Activated T-helper 2 cell treated with anti-CD3 and anti-CD28 coated beads, Interferon-gamma antibody, Interleukin-2, Interleukin-4, amounts not matched to agents 10 μg/mL and 5 μg/mL and 100 μg/mL, durations not matched to agents 14 hours and 24 hours and 36 hours (primary cell): Measurements from ENCODE around the gene BRMS1. TPM values are rescaled to one million over a fixed set of nuclear protein-coding genes. Genes with fewer than 3 reads are reported as not detected.

Experiments
- DNase-seq: peaks from one replicate; pipeline ENCODE4 v3.0.0; 2021; ENCODE audit warnings: low spot score
- H3K27ac Mint-ChIP-seq: one replicate; pipeline ENCODE4 v1.8.0; 2021; ENCODE audit warnings: mixed read lengths
- H3K27me3 Mint-ChIP-seq: one replicate; pipeline ENCODE4 v1.8.0; 2021; ENCODE audit warnings: low read depth, mixed read lengths
- H3K36me3 Mint-ChIP-seq: one replicate; pipeline ENCODE4 v1.8.0; 2021; ENCODE audit warnings: low read depth, mixed read lengths
- H3K4me1 Mint-ChIP-seq: one replicate; pipeline ENCODE4 v1.8.0; 2021; ENCODE audit warnings: low read depth, mixed read lengths
- H3K4me3 Mint-ChIP-seq: one replicate; pipeline ENCODE4 v1.8.0; 2021; ENCODE audit warnings: low read depth, mild to moderate bottlenecking, moderate library complexity, mixed read lengths
- H3K9me3 Mint-ChIP-seq: one replicate; pipeline ENCODE4 v1.8.0; 2021; ENCODE audit warnings: mixed read lengths
- intact Hi-C: fragments of 100-400 bp; cut with micrococcal nuclease; formaldehyde crosslinking; loops from one replicate; pipeline ENCODE4 v1.15.1; 2023
- total RNA-seq: library from RNA; stranded (reverse); gene quantifications from 2 replicates; pipeline ENCODE4 v1.2.3, GENCODE V29; 2022

The BRMS1 gene
- total RNA-seq, 1 donor from 2014 or later, result 46.0 TPM

DNA sequence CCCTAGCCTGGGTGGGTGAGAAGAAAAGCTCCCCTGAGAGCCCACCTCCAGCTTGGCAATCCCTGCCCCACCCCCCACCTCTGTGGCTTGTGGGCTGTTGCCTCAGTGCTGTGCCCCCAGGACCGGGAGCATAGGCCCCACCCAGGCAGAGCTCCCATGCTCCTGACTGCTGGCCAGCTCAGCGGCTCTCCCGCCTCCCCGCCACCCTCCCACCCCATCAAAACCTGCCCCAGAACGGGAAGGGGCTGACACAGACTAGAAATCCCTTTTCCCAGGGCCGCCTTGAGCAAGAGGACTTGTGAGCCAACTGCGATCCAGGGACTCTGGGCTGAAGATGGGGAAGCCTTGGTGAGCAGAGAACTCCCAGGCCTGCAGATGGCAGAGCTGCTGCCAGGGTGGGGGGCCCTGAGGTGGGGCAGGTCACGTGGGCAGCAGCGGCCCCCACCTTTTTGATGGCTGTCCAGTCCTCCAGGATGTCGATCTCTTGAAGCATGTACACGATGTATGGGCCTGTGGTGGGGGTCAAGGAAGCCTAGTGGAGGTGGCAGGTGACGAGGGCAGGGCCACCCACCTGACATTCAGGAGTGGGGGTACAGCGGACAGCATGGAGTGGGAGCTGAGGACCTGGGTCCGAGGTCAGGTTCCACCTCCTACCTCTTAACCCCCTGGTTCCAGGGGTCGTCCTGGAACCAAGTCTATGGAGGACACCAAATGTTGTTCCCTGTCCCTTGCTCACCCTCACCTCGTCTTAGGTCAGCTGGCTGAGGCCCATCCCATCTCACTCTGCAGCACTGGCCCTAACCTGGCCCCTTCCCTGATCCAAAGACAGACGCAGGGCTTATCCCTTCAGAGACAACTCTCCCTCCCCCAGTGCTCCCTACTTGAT lies 6.4 kb downstream of the BRMS1 start:
- no peak for DNase-seq
- Mint-ChIP-seq H3K9me3 (no peaks in the 10 kb centered on the region), H3K27me3 (peaks cover 1% of the 10 kb centered on the region), H3K4me1 (peaks cover 24% of the 10 kb centered on the region), H3K36me3 (peaks cover 46% of the 10 kb centered on the region), H3K27ac (no peak overlapping the region), H3K4me3 (no peak overlapping the region)
- intact Hi-C loops, result no loop called here

DNA sequence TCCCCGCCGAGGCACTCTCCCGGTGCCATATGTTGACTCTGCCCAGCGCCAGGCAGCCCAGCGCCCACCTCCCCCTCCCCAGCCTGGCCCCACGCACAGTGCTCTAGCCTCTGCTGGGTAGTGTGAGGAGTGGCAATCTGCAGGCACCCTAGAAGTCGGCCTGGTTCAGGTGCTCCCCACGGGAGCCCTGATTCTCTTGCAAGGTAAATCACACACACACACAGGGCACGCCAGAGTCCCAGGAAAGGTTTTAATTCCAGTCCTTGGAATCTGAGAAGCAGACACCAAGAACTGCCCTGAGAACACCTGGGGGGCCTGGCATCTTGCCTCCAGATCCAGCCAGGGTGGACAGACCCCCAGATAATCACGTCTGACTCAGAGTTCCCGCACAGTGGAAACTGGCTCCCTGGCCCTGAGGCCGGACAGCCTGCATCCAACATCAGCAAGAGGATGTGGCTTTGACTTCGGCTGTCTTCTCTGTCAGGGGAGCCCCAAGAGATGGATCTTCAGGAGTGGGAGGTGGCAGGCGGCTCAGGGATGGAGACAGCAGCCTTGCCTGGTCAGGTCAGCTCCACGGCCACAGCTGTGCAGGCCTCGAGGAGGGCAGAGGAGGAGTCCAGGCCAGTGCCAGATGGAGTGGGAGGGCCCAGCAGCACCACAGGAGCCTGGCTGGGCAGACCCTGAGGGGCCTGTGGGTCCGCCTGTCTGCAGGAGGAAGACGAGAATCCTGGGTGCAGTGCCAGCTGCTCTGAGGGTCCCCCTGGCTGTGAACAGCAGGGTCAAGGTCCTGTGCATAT lies 7.6 kb downstream of the BRMS1 start:
- peak overlapping the region; percentile 17 for H3K4me3 Mint-ChIP-seq
- H3K27ac Mint-ChIP-seq, result peak overlapping the region; percentile 71
- no peaks in the 10 kb centered on the region for H3K9me3 Mint-ChIP-seq
- no peak for DNase-seq
- peaks cover 39% of the 10 kb centered on the region for H3K36me3 Mint-ChIP-seq
- intact Hi-C loops, result no loop called here
- peaks cover 1% of the 10 kb centered on the region for H3K27me3 Mint-ChIP-seq
- H3K4me1 Mint-ChIP-seq, result peaks cover 16% of the 10 kb centered on the region

DNA sequence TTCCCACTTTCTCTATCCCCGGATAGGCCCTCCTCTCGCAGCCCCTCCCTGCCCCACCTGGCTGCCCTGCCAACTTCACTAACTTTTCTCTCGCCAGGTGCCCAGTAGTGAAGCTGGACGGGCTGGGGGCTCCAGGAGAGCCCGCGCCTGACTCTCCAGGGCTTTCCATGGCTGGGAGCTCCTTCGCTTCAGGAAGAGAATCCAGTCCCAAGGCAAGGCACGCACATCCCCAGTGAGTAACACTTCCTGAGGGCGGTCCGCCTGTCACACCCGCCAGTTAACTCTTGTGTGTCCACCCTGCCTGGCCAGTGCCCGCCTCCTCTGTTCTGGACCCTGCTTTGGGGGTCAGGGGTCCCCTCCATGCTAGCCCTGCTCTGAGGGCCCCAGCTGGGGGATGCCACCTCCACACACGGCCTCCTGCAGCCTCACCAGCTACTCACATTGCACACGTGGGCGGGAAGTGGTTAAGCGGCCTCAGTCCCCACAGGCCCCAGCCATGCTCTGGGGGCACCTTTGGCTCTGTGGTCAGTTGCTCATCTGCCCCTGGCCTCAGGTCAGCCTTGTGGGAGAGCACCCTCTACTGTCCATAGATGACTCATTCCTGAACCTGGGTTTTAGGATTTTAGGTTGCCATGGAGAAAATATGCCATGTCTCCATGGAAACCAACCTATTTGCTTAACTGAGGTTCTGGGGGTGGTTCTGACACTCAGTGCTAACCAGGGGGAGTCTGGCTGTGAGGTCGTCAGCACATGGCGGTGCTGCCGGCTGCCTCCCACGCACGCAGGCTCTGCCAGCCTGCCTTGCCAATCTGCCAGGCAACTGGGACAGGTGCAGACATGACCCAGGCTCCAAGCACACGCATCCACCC lies 8.4 kb downstream of the BRMS1 start, which contains the start of gene RIN1:
Gene RIN1 (minus strand): TSS at position 201 of the 869 bp plus-strand sequence. CDS start 32 bp downstream, at position 169.
- Mint-ChIP-seq H3K27ac (peak within 1 kb of the TSS; percentile 71), H3K36me3 (peaks cover 31% of the 10 kb centered on the region), H3K9me3 (no peaks in the 10 kb centered on the region), H3K4me3 (peak within 1 kb of the TSS; percentile 37), H3K27me3 (peaks cover 1% of the 10 kb centered on the region), H3K4me1 (peaks cover 16% of the 10 kb centered on the region)
- DNase-seq, result peak; percentile 35
- intact Hi-C loops, result no loop called here

DNA sequence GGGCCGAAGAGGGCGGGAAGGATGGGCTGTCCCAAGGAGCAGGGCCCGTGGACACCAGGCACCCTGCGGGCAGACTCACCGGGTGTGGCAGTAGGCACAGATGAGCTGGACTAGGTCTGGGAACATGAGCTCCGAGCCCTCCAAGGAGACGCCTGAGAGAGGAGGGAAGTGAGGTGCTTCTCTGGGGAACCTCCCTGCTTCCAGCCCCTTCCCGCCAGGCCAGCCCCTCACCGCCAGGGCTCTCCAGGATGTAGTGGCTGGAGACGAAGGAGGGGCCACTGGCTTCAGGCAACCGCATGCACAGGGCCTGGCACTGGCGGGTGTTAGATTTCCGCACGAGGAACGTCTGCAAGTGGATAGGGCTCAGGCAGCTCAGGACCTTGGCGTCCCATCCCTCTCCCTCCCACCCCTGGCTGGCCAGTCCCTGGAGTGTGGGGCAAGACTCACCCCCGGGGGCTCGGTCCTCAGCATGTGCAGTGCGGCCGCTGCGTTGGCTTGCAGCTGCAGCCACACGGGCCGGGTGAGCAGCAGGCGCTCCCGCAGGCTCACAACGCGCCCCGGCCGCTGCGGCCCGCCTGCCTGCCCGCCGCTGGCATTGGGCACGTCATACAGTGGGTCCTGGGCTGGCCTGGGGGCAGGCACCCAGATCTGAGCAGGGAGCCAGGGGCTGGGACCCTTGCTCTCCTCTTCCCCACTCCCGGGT lies 9.2 kb downstream of the BRMS1 start:
- H3K4me3 Mint-ChIP-seq, result no peak overlapping the region
- no peak overlapping the region for H3K27ac Mint-ChIP-seq

DNA sequence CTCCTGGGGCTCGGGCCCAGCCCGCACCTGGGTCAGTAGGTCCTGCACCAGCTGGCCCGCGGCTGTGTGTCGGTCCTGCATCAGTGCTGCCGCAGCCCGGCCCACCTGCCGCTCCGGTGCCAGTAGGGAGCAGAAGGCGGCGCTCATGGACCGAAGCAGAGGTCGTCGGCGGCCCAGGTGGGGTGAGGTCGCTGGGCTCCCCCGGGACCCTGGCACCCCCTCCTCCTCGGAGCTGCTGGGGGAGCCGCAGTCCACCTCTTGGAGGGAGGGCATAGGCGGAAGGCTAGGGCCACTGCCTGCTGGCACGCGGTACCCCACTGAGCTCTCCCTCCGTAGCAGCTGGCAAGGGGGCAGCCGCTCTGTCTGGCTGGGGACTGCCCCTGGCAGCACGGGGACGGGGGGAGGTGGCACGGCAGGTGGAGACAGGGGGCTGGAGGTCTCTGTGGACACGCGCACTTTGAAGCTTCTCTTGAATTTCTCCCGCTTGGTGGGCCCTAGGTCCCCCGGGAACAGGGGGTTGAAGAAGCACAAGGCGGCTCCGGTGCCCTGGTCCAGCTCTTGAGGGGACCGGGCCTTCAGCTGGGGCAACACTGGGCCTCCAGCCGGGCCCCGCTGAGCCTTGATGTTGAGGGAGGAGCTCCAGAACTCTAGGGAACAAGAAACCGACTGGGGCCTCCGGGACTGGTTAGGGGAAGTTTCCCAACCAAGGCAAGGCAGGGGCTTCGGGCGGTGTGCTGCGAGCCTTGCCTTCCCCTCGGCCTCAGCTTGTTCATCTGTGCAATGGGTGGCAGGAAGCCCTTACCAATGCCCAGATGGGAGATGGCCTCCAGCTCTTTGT lies 10.1 kb downstream of the BRMS1 start:
- DNase-seq, result no peak
- no peaks in the 10 kb centered on the region for H3K9me3 Mint-ChIP-seq
- peaks cover 1% of the 10 kb centered on the region for H3K27me3 Mint-ChIP-seq
- intact Hi-C loops, result no loop called here
- peaks cover 16% of the 10 kb centered on the region for H3K4me1 Mint-ChIP-seq
- no peak overlapping the region for H3K27ac Mint-ChIP-seq
- peak overlapping the region; percentile 21 for H3K4me3 Mint-ChIP-seq
- H3K36me3 Mint-ChIP-seq, result peaks cover 23% of the 10 kb centered on the region

More for the DNA sequence above, 9.2 kb downstream of the BRMS1 start:
- intact Hi-C loops, result no loop called here
- Mint-ChIP-seq H3K36me3 (peaks cover 23% of the 10 kb centered on the region), H3K27me3 (peaks cover 1% of the 10 kb centered on the region), H3K9me3 (no peaks in the 10 kb centered on the region), H3K4me1 (peaks cover 16% of the 10 kb centered on the region)
- DNase-seq, result no peak

DNA sequence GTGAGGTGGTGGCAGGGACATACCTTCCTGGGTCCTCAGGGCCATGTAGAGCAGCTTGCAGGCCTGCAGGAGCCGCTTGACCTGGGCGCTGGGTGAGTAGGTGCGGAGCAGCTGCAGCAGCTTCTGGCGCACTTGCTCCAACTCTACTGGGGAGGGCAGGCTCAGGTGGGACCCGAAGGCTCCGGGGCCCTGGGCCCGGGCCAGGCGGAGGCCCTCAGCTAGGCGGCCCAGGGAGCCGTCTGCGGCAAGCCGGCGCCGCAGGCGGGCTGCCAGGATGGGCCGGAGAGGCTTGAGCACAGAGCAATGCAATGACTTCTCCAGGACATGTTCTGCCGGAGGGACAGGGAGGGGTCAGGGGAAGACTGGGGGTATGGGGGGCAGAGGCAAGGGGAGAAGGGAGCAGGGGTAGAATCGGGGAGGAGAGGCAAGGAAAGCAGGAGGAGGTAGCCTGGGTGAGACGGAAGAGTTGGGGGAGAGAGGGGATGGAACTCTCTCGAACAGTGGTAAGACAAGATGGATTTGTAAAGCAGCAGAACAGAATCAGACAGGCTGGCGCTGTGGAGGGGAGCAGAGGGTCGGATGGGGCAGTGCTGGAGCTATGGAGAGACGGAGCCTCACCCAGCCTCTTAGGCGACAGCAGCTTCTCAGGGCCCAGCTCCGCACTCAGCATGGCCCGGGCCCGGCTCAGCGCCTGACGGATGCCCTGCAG lies 10.9 kb downstream of the BRMS1 start:
- H3K4me3 Mint-ChIP-seq, result no peak overlapping the region
- H3K27ac Mint-ChIP-seq, result no peak overlapping the region
- intact Hi-C loops, result no loop called here
- H3K36me3 Mint-ChIP-seq, result peaks cover 20% of the 10 kb centered on the region
- DNase-seq, result no peak
- peaks cover 16% of the 10 kb centered on the region for H3K4me1 Mint-ChIP-seq
- H3K9me3 Mint-ChIP-seq, result no peaks in the 10 kb centered on the region
- H3K27me3 Mint-ChIP-seq, result peaks cover 1% of the 10 kb centered on the region

DNA sequence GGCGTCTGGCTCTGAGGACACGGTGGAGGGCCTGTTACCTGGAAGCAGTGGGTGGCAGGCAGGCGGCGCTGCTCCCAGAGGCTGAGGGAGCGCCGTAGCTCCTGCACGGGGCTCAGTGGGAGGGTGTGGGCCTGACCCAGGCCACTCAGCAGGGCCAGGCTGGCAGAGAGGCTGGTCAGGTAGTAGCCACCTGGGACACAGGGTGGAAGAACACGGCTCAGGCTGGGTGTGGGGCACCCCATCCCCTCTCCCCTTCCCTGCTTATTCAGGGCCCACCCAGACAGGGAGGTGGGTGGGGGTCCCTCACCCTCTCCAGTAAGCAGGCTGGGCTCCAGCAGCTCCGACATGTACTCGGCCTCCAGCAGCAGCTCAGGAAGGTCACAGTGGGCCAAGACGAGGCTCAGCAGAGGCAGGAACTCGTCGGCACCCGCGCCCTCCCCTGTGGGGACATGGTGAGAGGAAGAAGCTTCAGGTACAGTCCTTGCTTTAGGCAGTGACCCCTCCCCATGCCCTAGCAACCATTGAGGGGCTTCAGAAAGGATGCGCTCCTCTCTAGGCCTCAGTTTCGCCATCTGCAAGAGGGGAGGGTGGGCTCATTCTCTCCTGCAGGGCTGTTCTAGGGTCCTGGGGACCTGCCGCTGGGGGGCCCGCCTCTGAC lies 11.6 kb downstream of the BRMS1 start:
- peaks cover 15% of the 10 kb centered on the region for H3K36me3 Mint-ChIP-seq
- peaks cover 1% of the 10 kb centered on the region for H3K27me3 Mint-ChIP-seq
- no peak for DNase-seq
- H3K27ac Mint-ChIP-seq, result no peak overlapping the region
- H3K4me1 Mint-ChIP-seq, result peaks cover 21% of the 10 kb centered on the region
- no peaks in the 10 kb centered on the region for H3K9me3 Mint-ChIP-seq
- H3K4me3 Mint-ChIP-seq, result no peak overlapping the region
- intact Hi-C loops, result no loop called here

DNA sequence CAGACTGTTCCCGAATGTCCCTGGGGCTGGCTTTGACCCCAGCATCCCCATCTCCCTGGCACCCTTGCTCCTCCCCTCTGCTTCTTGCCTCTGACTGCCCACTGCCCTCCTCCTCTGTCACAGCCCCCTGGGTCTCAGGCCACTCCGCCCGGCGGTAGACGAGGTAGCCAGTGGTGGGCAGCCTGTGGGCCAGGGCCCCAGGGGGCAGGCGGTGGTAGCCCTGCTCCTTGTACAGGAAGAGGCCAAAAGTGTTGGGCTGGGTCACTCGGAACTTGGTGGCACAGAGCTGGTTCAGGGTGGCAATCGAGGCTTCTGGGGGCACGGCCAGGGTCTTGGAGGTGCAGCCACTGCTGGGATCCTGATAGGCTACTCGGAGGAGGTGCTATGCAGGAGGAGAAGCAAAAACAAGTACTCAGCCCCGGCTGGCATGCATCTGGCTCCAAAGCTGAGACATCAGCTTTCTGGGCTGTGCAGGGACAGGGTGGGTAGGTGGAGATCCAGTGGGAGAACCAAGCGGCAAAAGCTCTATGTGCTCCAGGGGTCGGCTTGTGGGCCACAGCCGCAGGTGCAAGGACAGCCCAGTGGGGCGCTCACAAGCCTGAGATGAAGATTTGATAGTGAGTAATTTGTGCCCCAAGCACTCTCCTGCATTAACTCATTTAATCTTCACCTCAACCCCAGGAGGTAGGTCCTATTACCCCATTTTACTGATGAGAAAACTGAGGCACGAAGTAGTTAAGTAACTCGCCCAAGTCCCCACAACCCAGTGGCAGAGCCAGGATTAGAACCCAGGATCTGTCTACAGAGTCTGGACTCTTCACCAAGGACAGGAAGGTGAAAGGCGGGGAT lies 12.3 kb downstream of the BRMS1 start:
- Mint-ChIP-seq H3K36me3 (peaks cover 10% of the 10 kb centered on the region), H3K4me3 (no peak overlapping the region), H3K27me3 (peaks cover 1% of the 10 kb centered on the region), H3K27ac (no peak overlapping the region), H3K9me3 (no peaks in the 10 kb centered on the region), H3K4me1 (peaks cover 27% of the 10 kb centered on the region)
- intact Hi-C loops, result no loop called here
- no peak for DNase-seq

DNA sequence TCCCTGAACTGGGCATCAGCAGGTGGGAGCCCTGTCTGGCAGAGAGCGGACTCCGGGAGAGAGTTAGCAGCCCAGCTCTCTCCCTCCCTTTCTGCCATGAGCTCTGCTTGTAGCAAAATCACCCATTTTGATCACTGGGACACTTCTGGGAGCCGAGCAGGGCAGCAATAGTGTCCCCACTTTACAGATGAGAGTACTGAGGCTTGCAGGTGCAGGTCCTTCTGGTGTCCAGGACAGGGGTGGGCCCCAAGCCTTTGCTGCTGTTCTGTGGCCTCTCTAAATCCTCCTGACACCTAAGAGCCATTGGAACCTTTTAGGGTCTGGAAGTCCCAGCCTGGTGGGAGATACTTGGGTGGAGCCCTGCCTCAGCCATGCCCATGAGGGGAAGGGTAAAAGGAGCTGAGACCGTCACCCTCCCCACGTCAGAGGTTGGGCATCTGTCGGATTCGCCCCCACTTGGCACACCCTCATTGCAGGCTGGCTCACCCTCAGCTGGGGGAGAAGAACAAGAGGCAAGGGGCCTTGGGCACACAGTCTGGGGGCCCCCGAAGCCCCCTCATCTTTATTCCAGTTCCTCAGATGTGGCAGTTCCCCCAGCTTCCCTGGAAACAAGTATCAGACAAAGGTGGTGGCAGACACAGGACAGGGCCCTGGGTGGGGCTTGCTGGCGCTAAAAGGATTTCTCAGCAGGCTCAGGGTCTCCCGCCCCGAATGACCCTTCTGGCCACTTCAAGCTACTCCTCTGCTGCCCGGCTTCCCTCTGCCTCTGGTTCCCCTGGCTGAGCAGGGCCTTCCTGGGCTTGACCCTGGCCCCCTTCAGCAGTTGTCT lies 13.1 kb downstream of the BRMS1 start:
- no peak for DNase-seq
- intact Hi-C loops, result no loop called here
- Mint-ChIP-seq H3K4me1 (peaks cover 25% of the 10 kb centered on the region), H3K27ac (no peak overlapping the region), H3K36me3 (peaks cover 2% of the 10 kb centered on the region), H3K4me3 (no peak overlapping the region), H3K9me3 (no peaks in the 10 kb centered on the region), H3K27me3 (peaks cover 1% of the 10 kb centered on the region)
